Activated CD8-positive, alpha-beta memory T cell treated with anti-CD3 and anti-CD28 coated beads for 1 hour (primary cell): ENCODE measurements around the gene ELAPOR2.
"Not testable (repeated sequence)": the region's sequence is repeated elsewhere in the genome, so short reads cannot be mapped to it uniquely, and the experiment has no call there.

Source experiments
- DNase-seq, 2 donors: peaks; one replicate each; pipeline ENCODE4 v3.0.0-alpha.2; 2020; ENCODE audit warnings: low read depth in 1 of 2; ENCODE audit errors: extremely low read depth in 1 of 2

Gene ELAPOR2

DNA sequence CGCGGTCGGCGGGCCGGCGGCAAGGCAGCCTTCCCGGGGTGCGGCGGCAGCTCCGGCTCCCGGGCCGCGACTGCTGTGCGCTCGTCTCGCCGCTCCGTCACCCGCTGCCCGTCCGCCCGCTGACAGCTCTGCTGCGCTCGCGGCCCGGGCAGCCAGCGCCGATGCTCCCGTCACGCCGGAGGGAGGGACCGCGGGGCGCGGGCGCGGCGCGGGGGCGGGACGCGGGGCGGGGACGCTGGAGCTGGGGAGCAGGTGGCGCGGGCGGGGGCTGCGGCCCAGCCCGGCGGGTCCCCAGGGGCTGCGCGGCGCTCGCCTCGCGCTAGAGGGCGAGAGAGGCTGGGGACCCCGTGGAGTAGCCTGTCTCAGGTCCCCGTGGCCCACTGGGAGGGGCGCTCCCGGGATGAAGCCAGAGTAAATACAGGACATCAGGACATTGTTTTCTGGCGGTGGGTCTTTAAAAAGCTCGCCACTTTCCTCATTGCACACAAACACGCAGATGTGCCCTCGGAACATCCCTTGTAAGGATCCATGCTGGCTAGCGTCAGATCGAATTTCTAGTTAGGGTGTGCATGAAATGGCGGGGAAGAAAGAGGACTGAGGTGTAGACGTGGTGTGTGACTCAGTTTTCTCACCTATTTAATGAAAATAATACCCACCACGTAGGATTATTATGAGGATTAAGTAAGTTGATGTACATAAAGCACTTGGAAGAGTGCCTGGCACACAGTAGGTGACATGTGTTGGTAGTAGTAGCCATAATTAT lies at the start of gene ELAPOR2:
TSS of gene ELAPOR2 (minus strand) at position 130 of the 763 bp plus-strand sequence. CDS start 141 bp downstream, outside the sequence.
- peak; percentile 51 to 70 for DNase-seq

GRCh38 chr7:87107949-87108776 lies 48.7 kb upstream of the ELAPOR2 start:
- DNase-seq, result no peak

DNA sequence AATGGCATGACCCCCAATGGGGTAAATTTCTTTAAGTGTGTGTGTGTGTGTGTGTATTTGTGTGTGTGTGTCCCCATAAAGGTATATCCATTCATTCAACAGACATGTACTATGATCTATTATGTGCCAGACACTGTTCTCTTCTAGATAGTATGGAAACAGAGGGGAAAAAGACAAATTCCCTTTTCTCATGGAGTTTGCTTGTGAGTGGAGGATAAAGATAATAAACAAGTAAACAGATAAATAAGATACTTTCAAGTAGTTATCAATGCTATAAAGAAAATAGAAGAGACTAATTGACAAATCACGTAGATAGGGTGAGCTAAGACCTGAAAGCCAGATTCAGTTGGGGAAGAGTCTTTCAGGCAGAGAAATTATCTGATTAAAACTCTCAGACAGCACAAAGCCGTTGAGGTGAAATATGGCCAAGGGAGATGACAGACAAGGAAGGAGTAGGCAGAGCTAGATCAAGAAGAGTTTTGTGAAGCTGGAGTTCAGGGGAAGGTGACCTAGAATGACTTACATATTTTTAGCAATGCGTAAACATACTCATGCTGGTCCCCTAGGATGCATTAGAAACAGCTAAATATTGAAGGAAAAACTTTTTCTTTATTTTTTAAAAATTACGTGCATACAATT lies 47.6 kb upstream of the ELAPOR2 start:
- DNase-seq, result no peak

GRCh38 chr7:87105401-87105800 lies 45.9 kb upstream of the ELAPOR2 start:
- no peak for DNase-seq

DNA sequence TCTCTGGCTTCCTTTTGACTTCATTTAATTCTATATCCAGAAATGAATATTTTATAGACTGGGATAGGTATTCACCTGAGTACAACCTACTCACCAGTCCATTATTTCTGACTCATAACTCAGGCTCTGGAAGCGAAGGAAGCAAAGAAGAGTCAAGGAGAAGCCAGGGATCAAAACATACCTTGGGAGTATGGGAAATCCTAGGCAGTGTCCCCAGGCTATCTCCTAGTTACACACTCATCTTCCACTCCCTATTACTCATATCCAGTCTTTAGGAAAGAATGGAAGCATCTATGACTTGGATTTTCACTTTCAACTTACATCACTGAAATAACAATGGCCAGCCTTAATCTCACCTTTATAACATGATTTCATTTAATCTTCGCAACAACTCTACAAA lies 40.9 kb upstream of the ELAPOR2 start:
- DNase-seq, result no peak

- DNase-seq, result not testable (repeated sequence)
Measured at GRCh38 chr7:87097375-87097774, 37.9 kb upstream of the ELAPOR2 start.

DNA sequence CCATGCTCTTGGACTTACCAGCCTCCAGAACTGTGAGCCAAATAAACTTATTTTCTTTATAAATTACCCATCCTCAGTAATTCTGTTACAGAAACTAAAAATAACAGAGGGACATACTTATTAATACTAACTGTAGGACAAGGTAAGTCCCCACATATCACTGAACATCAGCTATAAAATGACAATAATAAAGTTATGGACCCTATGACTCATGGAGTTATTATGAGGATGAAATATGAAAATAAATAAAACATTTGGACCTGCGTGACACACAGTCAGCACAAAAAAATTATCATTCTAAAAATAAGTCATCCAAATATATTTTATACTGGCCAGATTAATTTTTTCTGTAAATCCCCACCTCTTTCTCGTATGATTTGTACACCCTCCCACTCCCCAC lies 34.9 kb upstream of the ELAPOR2 start:
- DNase-seq, result no peak

GRCh38 chr7:87092568-87093091 lies 33.2 kb upstream of the ELAPOR2 start:
- no peak for DNase-seq

- DNase-seq, result no peak
Measured at GRCh38 chr7:87091487-87092066, 32.1 kb upstream of the ELAPOR2 start.

DNA sequence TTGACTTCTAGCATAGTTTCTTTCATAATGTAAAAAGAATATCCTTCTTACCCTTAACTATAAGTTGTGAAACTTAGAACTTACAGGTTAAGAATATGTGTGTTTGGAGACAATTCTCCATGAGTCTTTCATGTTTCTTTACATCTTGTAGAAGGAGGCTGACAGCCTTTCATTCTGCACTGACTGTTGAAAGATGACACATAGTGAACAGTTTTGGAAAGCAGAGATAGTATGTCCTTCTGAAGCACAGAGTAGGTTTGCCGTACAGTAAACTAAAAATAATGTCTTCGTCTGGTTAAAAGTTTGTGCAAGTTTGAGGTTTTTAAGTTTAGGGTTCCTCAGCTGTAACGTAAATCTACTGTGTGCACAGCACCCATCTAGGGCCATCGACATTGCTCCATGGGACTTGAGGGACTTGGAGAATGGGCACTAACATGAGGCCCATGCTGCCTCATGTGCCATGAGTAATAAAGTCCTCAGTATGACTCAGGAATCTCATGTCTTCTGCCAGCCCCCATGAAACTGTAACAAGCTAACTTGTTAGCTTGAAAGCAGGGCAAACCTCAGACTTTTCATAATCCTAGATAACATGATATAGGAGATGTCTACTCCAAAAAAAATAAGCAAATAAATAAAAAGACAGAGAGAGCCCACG lies 24.5 kb upstream of the ELAPOR2 start:
- DNase-seq, result no peak

DNA sequence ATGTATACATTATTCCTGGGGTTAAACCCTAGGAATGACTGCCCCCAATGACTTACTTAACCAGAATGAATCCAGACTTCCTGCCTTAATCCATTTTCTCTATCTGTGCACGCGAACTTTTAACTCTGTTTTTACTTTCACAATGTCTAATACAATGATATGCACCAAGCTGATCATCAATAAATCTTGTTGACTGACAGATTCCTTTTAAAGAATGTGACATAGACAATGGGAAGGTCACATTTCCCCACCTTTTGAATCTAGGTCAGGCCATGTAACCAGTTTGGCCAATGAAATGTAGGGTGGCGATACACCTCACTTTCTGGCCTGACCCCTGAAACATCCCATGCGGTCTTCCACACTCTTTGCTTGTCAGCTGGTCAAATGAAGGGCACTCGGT lies 23.2 kb upstream of the ELAPOR2 start:
- no peak for DNase-seq

DNA sequence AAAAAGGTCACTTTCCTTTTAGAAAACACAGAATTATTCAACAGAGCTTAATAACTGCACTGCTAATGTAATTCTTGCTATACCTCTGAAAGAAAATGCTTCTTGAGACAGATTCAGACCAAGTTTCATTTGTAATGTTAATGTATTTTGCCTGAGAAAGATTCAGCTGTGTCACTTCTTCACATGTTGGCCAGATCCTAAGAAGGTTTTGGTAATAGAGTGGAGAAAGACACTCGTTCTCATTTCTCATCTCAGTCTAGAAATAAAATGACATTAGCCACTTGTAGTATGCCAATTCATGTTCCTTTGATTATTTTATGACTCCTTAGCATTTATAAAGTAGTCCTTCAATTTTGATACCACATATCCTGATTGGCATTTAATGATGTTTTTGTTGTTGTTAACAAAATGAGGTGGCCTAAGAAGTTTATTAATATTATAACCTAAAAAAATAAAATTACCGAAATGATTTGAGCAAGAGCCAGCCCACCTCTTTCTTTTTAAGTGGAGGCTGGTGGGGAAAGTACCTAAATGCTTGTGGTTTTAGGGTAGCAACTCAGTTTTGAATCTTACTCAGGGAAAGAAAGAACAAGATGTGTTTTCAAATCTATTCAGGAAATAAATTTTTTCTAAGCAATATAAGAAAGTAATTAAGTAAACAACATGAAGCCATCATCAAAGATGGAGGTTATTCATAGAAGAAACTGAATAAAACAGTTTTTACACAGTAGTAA lies 16.4 kb upstream of the ELAPOR2 start:
- DNase-seq, result no peak

DNA sequence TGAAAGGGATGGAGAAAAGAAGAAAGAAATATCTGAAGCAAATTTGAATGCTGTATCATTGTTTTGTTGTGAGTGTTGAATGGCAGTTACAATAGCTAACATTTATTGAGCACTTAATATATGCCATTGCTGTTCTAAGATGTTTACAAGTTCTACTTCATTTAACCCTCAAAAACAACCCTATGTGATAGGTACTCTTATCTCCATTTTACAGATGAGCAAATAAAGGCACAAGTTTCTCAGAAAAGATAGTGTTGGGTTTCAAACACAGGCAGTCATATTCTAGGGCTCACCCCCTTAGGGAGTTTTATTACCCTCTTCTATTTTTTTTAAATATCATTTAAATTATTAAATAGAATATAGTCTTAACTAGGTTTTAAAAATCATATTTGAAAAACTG lies 8.3 kb upstream of the ELAPOR2 start:
- DNase-seq, result no peak

DNA sequence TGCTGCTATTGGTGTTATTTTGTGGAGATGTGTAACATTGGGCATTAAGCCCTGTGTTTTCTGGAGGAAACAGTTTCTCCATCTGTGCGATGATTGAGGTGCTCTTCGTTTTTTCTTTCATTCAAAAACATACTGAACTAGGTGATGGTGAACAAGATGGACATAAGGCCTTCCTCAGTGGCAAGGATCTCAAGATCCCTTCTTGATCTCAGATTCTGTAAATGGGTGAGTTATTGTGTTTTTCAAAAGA lies 759 bp upstream of the ELAPOR2 start:
- DNase-seq, result no peak

DNA sequence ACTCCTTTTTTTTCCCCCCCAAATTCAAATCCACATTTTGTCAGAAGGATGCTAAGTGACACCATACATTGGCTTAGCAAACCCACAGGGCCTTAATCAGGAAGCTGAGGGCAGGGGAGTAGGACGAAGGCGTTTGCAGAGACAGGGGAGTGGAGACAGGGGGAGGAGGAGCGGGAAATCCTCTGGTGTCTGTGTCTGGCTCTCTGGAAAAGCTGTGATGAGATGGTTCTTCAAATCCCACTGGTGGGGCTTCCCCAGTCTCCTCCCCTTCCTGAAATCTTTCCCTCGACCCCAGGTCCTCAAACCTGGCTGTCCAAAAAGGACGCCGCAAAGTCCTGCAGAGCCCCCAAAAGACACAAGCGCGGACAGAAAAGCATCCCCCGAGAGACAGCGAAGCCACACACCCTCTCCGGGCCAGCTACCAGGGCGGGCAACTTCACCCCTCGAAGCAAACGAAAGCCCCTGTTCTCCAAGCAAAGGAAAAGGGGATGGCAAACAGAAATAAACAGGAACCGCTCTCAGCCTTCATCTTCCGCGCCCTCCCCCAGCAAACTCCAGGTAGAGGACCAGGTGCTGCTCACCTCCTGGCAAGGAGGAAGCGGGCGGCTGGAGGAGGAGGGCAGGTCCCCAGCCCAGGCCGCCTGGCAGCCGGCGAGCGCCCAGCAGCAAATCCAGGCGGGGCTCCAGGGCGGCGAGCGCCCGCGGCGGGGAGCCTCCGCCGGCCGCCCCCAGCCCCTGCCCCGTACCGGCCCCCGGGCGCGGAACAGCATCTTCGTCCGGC lies 520 bp downstream of the ELAPOR2 start:
- peak in 1 of 2 donors; percentile 7 for DNase-seq

- DNase-seq, result no peak
Measured at GRCh38 chr7:87057210-87057609, 2.2 kb downstream of the ELAPOR2 start.

GRCh38 chr7:87056346-87056745 lies 3.1 kb downstream of the ELAPOR2 start:
- DNase-seq, result no peak

GRCh38 chr7:87048839-87049238 lies 10.6 kb downstream of the ELAPOR2 start:
- DNase-seq, result no peak

- DNase-seq, result no peak
Measured at GRCh38 chr7:87046456-87046855, 13.0 kb downstream of the ELAPOR2 start.
